ENCODE results near the gene IFNG-AS1.
A peak's percentile ranks its signal among the peaks of the same experiment; 100 is the strongest.

IFNG-AS1 gene

DNA sequence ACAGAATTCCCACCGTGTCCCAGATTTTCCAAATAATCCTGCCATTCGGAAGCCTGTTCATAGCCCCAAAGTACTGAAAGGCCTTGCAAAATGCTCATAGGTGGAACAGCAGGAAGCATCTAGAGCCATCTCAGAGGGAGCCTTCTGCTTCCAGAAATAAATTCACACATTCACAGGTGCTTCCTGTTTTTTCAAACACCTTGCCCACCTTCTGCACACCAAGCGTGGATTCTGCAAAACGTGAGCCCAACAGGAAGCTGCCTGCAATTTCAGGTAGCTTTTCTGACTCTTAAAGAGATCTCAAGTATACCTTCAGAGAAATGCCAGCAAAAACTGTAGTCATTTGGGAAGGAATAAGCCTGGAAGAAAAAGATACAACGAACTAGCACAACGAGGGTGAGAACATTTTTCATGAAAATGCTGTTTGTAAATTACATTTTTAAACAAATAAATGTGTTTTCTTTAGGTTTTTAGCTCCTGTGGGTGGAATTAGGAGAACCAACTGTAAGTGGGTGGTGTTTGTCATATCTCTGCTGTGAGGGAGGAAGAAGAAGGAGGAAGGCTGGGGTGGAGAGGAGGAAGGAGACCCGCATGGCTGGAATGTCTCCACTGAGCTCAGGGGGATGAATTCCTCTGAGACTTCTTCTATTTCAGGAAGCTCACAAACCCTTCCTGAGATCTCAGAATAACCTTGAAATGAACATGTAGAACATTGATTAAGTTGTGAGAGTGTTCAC is at the start of gene IFNG-AS1:
Gene IFNG-AS1, plus strand, starts transcription at position 264 of the 737 bp plus-strand sequence.
- DNase-seq, result peak; percentile 89

DNA sequence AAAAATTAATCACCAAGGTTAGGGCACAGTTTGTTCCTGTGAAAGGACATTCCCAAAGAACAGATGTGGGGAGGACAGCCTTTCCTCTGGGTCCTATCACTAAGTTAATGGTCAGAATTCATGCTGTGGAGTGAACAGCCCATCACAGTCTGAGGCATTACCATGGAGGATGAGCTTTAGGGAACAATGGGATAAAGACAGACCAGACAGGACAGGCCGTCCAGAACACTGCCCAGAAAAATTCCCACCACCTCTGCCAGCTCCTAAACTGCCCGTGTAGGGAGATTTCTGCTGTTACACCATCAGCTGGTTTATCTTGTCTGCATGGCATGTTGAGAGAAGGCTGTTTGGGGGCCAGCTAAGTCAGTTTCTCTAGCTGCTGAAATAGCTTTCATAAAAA is 49.6 kb upstream of the IFNG-AS1 start:
- DNase-seq, result no peak

DNA sequence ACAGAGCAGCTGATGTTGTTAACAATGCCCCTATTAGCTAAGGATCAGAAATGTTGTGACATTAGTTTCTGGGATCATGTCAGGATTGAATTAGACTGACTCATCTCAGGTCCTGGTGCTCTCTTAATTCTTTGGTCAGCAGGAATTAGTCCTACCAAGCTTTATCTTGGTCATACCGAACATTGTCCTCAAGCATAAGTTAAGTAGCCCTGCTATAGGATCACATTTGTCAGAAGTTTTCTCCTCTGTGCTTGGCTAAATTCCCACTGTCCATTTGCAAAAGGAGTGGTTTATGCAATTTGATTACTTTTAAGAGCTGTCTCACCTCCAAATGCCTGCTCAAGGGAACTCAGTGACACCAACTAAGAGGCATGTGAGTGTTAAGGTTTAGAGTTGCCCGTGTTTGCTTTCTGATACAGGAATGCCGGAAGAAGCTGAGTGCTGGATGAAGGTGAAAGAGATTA is 48.4 kb upstream of the IFNG-AS1 start:
- DNase-seq, result no peak

DNA sequence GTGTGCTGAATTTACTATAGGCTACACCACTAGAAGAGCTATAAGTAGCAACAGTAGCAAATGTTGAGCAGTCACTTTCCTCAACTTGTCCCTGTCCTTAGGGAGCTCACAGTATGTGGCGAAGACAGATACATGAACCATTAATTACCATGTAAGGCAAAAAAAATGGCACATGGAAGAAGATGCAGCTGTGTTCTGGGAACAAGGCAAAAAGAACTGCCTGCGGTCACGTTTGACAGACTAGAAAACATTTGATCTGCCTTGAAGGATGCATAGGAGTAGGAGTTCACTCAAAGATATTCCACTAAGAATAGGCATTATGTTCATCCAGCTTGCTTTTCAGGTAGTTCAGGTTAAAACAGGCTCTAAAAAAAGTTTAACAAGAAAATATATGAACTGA is 46.5 kb upstream of the IFNG-AS1 start:
- DNase-seq, result no peak

DNA sequence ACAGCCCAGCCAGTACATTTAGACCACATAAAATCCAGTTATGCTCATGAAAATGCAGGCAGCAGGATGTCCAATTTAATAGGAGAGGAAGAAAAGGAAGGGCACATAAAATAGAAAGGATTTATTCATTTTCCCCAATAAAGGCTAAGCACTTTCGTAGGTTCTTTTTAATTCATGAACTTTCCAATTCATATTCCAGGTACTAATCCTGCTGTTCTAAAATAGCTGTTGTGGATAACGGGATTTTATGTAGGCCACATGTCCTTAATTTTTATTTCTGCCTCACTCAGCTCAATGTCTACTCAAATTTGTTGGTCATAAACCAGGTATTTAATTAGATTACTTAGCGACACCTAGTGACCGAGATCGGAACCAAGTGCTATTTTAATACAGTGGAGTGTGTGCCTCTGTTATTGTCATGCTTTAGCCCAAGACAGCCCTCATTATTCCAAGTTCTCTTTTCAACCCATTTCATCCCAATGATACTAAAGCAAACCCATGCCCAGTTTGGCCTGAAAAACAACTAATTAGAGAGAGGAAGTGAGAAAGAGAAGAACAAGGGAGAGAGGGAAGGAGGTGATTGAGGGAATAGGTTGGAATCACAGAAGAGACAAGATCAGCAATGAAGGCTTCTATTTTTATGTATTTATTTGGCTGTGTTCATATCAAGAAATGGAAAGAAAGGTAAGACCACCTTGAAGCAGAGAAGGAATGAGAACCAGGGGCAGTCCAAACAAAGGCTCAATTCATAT is 45.9 kb upstream of the IFNG-AS1 start:
- peak; percentile 83 for DNase-seq

DNA sequence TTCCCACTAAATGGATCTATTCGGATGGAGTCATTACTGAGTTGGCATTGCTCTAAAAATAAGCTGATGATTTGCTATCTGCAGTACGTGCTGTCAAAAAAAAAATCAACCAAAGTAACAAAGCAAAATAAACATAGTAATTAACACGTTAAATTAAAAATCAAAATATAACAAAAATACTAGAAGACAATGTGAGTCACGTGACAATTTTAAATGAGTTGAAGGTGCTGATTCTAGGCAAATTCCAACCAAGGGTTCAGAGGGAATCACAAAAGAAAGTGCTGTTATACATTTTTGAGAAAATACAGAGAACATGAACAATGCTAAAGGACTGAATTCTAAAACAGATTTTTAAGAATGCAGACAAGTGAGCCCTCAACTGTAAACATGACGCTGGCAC is 45.2 kb upstream of the IFNG-AS1 start:
- no peak for DNase-seq

DNA sequence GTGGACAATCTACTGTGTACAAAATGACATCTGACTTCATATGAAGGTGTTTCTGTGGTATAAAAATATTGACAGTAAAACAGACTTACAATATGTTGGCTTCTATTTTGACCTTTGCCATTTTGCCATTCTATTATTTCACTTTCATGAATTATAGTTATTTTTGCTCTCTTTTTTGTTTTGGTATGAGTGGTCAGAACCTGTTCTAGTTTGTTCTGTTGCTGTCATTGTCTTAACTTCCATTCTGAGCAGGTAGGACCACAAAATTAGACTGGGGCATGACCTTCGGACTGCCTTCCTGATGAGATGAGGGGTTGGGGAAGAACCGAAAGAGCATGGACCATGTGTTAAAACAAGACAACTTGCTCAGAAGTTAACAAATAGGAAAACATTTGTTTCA is 36.5 kb upstream of the IFNG-AS1 start:
- no peak for DNase-seq

DNA sequence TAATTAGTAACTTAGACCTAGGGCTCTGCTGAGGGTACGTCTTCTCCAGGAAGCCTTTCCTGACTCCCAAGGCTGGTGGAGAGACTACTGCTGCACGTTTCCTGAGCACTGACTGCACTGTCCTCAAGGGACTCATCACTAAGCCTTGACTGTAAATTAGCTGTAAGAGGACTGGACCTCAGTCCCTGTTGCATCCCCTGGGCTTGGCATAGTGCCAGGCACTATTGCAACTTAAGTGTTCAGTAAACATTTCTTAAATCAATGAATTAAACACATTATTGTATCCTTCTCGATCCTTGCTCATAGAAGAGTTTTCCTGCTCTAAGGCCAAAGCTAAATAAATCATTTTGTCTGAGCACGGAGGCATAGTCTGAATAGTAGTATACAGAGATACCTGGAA is 31.9 kb upstream of the IFNG-AS1 start:
- DNase-seq, result no peak

DNA sequence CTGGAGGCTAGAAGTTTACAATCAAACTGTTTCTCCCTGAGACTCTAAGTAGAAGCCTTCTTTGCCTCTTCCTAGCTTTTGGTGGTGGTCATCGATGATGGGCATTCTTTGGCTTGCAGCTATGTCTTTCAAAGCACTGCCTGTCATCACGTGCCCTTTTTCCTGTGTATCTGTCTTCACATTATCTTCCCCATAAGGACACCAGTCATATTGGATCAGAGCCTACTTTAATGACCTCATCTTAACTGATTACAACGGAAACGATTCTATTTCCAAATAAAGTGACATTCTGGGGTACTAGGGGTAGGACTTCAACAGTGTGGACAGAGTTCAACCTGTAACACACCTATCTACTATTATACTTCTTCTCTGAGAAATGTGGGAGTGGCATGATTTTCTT is 31.1 kb upstream of the IFNG-AS1 start:
- no peak for DNase-seq

DNA sequence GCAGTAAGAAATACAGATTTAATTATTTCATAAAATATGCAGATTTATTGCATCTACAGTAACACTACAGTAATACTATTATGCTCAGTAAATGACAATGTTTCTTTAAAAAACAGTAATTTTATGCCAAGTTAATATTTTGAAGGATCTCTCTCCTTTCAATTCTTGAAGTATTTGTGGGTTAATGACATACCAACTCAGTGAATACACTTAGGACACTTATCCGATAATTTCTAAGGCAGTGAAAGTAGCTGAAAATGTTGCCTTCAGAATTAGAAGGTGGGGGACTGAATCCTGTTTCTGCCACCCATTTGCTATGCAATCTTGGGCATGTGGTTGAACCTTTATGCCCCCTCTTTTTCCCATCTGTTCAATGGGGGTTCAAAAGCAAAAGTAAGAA is 24.8 kb upstream of the IFNG-AS1 start:
- DNase-seq, result no peak

DNA sequence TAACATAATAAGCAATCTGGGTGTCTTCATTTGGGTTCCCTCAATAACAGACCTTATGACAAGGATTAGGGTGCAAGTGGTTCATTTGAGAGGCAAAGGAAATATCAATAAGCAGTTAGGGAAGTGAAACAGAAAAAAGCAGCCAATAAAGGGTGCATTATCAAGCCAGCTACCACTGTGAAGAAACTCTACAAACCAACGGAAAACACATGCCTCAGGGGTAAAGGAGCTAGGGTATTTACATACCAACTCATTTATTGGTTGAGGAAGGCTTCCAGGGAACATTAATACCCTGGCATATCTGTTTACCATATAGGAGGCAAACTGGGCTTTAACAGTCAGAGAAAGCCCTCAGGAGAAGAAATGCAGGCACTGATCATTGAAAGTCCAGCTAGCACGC is 22.7 kb upstream of the IFNG-AS1 start:
- peak; percentile 15 for DNase-seq

DNA sequence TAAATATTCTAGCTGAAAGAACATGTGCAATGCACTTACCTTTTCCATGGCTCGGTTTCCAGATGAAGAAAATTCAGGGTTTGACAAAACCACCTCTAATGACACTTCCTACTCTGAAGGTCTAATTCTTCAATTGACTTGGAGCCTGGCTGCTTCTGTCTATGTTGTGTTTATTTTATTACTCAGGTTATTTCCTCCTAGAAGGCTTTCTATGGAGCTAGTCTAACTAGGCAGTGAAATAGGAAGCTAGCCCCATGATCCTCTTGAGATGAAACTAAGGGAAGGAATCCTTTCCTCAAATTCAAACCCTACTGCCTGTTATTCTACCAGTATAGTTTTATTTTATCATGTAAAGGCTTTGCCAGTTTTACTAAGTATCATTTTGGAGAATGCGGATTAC is 20.9 kb upstream of the IFNG-AS1 start:
- no peak for DNase-seq

DNA sequence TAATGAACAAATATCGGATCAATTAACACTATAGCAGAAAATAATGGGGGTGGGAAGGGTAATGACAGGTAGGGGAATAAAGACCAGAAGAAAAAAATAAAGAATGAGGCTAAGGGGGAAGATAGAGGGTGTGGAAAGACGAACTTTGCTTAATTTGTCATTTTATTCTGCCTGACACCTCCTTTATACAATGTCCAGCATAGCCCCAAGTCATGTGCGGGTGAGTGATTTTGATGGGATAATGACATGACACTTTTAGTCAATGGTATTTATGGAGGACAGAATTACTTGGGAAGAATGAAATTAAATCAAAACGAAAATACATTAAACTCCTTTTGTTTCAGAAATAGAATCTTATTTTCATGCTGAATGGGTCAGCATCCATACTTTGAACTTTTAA is 20.5 kb upstream of the IFNG-AS1 start:
- no peak for DNase-seq

DNA sequence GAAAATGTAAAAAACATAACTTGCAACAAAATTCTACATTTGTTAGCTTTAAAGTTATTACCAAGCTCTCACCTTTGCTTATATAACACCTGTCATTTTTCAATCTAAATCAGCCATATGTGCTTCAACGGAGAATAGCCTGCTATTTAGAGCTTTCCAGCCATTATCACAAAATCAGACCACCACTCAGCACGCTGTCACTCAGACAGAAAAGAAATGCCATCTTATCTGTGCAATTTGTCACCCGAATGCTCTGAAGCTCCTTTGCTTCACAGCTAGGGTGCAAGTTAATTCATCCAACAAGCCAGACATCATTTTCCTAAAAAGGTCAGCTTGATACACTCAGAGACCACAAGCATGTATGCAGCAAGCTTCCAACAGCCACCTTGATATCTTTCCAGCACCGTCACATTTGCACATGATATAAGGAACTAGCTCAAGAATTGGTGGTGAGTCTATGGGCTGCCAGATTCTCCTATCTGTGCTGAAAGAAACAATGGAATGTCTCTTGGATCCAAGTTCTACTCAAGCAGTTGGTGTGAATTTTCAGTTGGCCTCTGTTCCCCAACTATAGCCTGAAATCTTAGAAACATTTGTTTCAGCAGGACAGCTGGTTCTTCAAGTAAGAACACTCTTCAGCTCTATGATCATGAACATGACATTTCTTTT is 20.0 kb upstream of the IFNG-AS1 start:
- DNase-seq, result no peak

DNA sequence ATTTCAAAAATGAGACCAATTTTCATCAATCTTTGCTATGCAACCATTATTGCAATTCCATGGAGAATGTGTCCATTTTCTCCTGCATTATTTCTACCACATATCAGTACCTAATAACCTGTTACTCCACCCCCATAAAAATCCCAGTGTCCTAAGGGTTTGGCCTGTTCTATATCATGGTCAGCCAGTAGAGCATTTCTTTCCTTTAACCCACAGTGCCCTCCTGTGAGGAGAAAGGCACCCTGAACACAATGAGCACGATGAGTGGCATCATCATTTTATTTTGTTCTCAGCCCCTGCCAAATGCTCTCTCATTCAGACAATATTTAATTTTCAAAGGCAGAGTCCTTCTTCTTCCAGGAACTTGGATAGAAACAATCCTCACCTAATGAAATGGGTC is 11.6 kb upstream of the IFNG-AS1 start:
- DNase-seq, result no peak

DNA sequence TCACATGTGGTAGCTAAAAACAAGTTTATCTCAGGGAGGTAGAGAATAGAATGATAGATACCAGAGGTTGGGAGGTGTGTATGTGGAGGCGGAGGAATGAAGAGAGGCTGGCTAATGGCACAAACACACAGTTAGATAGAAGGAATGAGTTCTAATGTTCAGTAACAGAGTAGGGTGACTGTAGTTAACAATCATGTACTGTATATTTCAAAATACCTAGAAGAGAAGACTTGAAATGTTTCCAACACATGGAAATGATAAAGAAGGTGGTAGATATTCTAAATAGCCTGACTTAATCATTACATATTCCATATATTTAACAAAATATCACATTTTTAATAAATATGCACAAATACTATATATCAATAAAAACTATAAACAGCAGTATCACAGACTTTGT is 8.9 kb upstream of the IFNG-AS1 start:
- DNase-seq, result no peak

DNA sequence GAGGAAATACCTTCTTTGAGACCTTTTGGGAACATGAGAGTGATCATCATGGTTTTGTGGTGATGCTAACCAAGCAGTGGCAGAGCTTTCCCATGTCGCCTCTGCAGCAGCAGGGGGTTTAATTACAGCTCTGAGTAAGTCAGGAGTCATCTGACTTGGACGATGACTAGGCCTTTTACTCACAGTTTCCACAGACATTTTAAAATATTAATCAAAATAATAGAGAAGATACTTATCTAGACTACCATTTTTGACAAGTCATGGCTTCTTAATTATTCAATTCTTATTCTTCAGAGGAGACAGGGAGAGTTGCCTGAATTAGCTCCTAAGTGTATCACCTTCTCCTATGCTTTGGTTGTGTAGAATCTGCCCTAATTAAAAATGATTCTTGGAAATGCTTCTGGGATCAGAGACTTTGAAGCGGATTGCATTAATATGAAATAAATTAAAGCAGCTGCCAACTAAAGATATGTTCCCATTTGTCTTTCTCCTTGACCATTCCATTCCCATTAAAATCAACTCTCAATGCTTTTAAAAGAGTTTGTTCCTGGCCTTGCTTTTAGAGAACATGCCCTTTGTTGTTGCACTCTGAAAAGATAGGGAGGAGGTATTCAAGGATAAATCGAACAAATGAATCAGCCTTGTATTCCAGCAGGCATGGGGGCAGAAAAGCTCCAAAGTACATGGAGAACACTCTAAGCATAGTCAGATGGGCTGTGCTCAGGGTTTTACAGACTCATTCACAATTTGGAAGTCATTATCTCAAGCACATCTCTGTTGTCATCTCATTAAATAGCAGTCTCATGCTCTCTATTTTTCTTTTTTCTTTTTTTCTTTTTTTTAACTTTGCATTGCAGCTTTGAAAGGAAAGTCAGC is 7.7 kb upstream of the IFNG-AS1 start:
- no peak for DNase-seq

DNA sequence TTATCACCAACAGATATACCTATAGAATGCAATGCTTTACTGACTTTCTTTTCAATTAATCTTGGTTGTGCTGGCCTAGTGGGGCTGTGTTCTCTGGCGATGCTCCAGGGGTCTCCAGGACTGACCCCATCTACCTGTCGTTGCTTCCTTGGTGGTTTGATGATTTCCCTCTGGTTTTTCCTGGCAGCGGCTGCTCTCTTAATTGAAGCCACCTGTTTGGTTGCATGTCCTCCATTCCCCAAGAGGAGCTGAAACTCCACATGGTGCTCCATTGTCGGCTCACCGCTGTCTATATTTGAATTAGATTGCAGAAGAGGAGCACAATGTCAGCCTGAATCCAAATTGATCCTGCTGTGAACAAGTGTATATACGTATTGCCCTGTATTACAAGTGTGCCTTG is 7.1 kb upstream of the IFNG-AS1 start:
- DNase-seq, result no peak

DNA sequence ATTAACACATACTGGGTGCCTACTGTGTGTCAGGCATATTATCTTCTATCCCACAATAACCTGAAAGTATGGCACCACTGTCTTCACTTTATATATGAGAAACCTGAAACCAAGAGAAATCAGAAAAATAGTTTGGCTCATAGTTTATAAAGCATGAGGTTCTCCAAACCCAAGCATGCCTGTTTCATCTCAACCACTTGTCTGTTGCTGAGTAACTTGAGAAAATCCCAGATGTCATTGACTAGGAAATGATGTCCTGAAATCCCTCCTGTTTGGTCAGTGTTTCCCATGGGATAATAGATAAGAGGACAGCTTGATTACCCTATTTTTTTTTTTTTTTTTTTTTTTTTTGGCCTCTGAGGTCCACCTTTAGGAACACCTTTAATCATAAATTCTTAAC is 2.6 kb upstream of the IFNG-AS1 start:
- DNase-seq, result no peak

DNA sequence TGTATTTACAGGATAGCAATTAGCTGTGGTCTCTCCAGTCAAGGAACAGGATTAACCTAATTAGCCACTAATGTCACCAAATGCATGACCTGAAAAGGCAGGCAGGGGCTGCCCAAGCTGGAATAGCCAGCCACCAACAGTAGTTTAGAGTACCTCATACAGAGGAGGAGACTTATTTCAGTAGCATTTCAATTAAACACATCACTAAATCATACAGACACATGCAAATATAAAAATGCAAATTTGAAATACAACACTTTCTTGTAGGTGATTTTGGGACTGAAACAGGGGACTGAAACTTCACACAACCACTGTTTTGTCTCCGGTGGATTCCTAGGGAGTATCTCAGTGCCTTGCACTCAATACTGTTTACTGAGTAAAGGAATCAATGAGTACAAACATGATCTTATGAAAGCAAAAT is 636 bp upstream of the IFNG-AS1 start:
- DNase-seq, result peak; percentile 52

DNA sequence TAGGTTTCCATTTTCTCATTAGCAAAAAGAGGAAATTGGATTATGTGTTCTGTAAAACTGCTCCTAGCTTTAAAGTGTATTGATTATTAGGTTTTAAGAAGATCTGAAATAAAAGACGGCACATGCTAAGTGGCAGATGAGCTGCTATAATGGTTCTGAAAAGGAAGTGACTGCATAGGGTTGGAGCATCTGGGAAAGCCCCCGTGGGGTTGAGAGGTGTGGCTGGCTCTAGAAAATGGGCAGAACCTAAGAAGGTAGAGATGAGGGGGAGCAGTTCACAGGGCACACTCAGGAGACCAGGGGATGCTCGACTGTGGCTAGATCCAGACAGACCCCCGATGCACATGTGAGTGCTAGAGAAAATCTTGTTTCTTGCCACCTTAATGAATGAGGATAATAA is 1.9 kb downstream of the IFNG-AS1 start:
- peak; percentile 61 for DNase-seq

DNA sequence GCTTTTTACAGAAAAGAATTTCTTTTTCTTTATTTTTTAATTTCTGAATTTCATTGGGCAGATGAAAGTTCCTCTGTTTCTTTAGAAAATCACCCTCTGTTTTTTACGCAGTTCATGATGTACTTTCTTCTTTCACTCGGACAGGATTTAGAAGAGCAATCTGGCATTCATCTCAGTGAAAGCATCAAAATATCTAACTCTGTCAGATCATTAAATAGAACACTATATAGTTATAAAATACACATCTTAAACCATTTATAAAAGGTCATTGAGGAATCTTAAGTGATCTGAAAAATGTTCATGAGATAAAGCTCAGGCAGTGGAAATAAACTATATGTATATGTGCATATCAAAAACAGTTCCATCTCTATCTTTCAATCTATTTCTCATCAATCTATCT is 3.9 kb downstream of the IFNG-AS1 start:
- DNase-seq, result no peak

DNA sequence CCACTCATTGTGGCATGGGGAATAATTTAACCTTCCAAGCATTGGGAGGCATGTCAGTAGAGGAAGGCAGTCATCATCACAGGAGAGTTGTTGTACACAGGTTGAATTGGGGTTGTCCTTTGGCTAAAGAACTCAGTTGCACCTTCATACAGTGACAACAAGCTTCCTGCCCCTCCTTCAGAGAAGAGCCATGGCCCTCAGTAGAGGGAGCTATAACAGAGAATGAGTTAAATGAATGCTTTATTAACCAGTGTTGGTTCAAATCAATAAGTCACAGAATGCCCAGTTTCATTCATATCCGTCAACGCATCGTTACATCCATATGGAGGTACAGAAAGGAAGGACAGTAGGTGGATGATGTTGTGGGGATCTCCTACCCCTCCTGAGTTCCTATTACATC is 4.8 kb downstream of the IFNG-AS1 start:
- no peak for DNase-seq

All from RPMI8226 (cell line).